Smooth muscle cell of the coronary artery (primary cell): ENCODE data around the gene GZMM. TPM values are rescaled to one million over a fixed set of nuclear protein-coding genes. Genes with fewer than 3 reads are reported as not detected.

Experiments
- total RNA-seq: library from RNA; depleted of rRNA; stranded (reverse); fragments of >200 nt; gene quantifications from 2 replicates; pipeline ENCODE4 v1.2.3, GENCODE V29; 2014; ENCODE audit warnings: low replicate concordance

The GZMM gene
- total RNA-seq = 0.08 TPM in 1 of 2 replicates, not detected in the other

GRCh38 chr19:543910-544608 is at the start of gene GZMM:
TSS of gene GZMM (plus strand) at chr19:544053. CDS start at chr19:544072, 19 bp downstream.

GRCh38 chr19:496112-496665 is 47.7 kb upstream of the GZMM start, which contains the start of gene MADCAM1:
TSS of gene MADCAM1 (plus strand) at chr19:496486. CDS start at chr19:496500, 14 bp downstream.

GRCh38 chr19:507286-508203 is 36.3 kb upstream of the GZMM start, which contains the start of gene TPGS1:
TSS of gene TPGS1 (plus strand) at chr19:507497. CDS start at chr19:507507, 10 bp downstream.

GRCh38 chr19:531753-532560 is 11.9 kb upstream of the GZMM start, which contains the start of gene CDC34:
TSS of gene CDC34 (plus strand) at chr19:531760. CDS start at chr19:531932, 172 bp downstream.

GRCh38 chr19:572140-572742 is 28.4 kb downstream of the GZMM start, which contains the start of gene BSG:
TSS of gene BSG (plus strand) at chr19:572596. CDS start at chr19:572635, 39 bp downstream.

GRCh38 chr19:589693-590395 is 46.0 kb downstream of the GZMM start, which contains the start of gene HCN2:
TSS of gene HCN2 (plus strand) at chr19:589881. CDS start at chr19:589946, 65 bp downstream.

Other genes with a start within 250 kb of the GZMM start
- 13.1 and 23.5 TPM in 2 replicates for gene MIER2, start 199.3 kb upstream of the GZMM start, total RNA-seq
- under 0.01 TPM in 1 of 2 replicates, not detected in the other for gene C2CD4C, start 134.9 kb upstream of the GZMM start, total RNA-seq
- gene SHC2, start 83.0 kb upstream of the GZMM start, total RNA-seq = 0.08 and 4.1 TPM in 2 replicates
- not detected in 2 replicates for gene MADCAM1, start 47.6 kb upstream of the GZMM start, total RNA-seq
- 13.9 and 23.9 TPM in 2 replicates for gene TPGS1, start 36.6 kb upstream of the GZMM start, total RNA-seq
- 81.4 and 83.4 TPM in 2 replicates for gene CDC34, start 12.3 kb upstream of the GZMM start, total RNA-seq
- 284 and 347 TPM in 2 replicates for gene BSG, start 28.5 kb downstream of the GZMM start, total RNA-seq
- 0.30 and 1.2 TPM in 2 replicates for gene HCN2, start 45.8 kb downstream of the GZMM start, total RNA-seq
- 16.6 and 19.8 TPM in 2 replicates for gene POLRMT, start 89.5 kb downstream of the GZMM start, total RNA-seq
- not detected in 2 replicates for gene FGF22, start 95.8 kb downstream of the GZMM start, total RNA-seq
- 6.2 and 24.2 TPM in 2 replicates for gene RNF126, start 119.2 kb downstream of the GZMM start, total RNA-seq
- 22.8 and 81.7 TPM in 2 replicates for gene FSTL3, start 132.3 kb downstream of the GZMM start, total RNA-seq
- not detected in 2 replicates for gene PRSS57, start 151.4 kb downstream of the GZMM start, total RNA-seq
- 6.0 and 26.7 TPM in 2 replicates for gene PALM, start 164.9 kb downstream of the GZMM start, total RNA-seq
- gene MISP, start 207.1 kb downstream of the GZMM start, total RNA-seq = under 0.01 TPM in 1 of 2 replicates, not detected in the other